ENCODE data around the gene VCL.
"Not testable (repeated sequence)": the region's sequence is repeated elsewhere in the genome, so short reads cannot be mapped to it uniquely, and the experiment has no call there.

The VCL gene

DNA sequence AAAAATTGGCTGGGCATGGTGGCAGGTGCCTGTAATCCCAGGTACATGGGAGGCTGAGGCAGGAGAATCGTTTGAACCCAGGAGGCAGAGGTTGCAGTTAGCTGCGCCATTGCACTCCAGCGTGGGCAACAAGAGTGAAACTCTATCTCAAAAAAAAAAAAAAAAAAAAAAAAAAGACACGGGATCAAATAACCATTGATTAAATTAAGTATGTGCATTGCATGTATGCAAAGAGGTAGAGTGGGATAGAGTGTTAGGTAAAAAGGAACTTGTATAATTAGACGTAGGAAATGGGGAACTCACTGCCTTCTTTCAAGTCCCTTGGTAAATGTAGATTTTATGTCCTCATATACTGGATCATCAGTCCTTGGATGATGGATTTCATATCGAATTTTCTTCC is 13.1 kb downstream of the VCL start:
- DNase-seq, result no peak

DNA sequence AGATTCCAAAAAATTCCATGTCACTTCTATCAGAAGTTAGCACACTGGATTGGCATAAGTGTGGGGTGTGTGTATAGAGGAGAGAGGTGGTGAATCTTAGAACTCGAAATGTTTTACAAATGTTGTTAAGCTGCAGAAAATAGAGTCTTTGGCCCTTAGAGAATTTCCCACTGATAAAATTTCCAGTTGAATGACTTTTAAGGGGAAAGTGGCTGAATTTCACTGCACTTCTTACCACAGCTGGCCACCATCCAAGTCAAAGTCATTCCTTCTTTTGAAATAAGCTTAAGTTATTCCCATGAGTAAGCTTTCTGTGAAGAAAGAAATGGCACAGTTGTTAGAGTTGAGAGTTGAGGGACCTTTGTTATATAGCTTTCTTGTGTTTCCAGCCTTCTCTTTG is 13.9 kb downstream of the VCL start:
- no peak for DNase-seq

DNA sequence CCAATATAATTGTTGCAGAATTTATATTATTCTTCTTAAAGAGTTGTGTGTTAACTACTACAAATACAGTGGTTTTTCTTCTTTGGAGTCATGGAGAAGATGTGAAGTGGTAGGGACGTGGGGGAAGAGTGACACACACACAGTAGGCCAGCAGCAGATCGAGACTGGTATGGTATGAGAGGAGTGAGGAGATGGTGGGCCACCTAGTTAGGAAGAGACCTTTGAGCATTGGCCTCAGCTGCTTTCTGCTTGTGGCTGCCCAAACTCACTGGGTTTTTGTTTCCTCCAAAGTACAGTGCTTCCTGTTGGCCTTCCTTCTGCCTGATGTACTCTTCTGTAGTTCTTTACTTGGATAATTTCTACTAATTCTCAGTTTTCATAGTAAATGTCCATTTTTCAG is 14.6 kb downstream of the VCL start:
- no peak for DNase-seq

DNA sequence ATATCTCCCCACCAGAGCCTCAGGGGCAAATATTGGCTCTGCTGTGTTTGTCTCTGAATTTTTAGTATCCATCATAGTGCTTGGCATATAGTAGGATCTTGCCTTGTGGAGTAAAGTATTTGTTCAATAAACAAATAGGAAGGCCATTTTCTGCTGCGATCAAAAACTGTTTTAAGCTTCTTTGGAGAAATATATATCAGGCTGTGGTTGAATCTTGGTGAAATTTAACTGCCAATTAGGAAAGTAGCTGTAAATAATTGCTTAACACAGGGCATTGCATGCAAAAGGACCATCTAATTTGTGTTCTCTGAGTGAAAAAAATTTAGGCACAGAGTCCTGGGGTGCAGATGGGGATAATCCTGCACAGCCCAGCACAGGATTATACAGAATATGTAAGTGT is 15.1 kb downstream of the VCL start:
- DNase-seq, result no peak

DNA sequence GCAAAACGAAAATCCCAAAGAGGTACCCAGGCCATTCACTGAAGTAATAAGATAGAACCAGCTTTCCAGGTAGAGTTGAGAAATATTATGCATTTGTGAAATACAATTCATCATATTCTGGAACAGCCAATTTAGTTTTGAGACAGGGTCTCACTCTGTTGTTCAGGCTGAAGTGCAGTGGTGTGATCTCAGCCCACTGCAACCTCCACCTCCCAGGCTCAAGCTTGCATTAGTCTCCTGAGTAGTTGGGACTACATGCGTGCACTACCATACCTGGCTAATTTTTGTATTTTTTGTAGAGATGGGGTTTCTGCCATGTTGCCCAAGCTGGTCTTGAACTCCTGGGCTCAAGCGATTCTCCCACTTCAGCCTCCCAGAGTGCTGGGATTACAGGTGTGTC is 16.7 kb downstream of the VCL start:
- not testable (repeated sequence) for DNase-seq

DNA sequence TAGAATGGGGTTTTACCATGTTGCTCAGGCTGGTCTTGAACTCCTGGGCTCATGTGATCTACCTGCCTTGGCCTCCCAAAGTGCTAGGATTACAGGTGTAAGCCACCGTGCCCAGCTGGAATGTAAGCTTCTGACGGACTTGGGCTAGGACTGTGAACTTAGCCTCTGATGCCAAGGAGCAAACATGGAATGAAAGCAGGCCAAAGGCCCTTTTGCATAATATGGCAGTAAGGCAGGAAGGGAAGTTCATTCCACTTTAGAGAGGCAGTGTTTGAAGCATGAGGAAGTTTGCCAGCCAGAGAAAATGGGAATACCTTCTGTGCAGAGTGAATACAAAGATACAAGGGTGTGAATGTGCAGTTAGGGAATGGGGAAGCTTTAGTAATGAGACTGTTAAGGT is 20.3 kb downstream of the VCL start:
- DNase-seq, result no peak

DNA sequence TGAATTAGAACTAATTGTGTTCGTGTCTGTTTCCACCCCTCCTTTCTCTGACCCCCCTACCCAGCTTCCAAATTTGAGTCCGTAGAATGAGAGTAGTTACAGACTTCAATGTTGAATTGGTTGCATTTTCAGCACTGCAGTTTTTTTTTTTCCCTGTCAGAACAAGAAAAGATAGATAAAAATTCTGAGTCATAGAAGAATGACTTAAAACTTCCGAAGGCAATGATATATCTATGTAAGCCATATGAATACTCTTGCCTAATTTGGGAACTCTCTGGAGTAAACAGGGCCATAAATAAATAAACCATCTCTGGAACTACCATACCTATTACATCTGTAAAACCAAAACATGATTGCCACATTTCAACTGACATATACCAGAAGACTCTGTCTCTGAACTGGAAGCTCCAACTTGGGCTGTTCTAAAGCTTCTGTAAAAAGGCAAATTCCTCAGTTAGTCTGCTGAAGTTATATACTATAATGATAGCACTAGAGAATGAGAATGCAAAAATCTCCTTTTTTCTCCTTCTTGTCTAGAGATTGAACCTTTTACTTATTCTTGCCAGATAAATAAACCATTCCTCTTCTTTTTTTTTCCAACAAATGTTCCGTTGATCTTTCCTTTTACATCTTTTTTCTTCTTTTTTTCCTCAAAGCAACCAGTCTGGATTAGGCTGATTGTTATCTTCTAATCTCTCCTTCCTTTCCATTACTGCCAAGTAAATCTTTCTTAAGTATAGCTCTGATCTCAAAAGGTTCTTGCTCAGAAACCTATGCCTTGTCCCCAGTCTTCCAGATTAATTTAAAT is 23.5 kb downstream of the VCL start:
- no peak for DNase-seq

DNA sequence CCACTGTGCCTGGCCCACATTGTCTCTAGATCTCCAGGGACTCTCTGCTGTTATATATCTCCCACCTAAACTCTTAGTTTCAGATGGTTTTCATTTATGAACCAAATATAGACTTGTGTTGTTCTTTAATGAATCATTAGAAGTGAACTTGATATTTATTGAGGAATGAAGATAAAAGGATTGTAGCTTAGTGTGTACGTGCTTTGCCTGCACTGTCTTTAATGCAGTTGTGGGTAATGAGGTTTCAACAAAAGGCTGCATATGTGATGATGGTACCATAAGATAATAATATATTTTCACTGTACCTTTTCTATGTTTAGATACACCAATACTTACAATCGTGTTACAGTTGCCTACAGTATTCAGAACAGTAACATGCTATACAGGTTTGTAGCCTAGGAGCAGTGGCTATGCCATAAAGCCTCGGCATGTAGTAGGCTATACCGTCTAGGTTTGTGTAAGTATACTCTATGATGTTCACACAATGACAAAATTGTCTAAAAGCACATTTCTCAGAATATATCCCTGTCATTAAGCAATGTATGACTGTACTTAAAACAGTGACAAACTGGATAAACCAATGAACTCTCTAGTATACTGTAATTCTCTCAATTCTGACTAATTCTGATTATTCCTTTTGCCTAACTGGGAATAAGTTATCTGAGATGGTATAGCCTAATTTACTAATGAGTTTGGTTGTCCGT is 25.2 kb downstream of the VCL start:
- no peak for DNase-seq

DNA sequence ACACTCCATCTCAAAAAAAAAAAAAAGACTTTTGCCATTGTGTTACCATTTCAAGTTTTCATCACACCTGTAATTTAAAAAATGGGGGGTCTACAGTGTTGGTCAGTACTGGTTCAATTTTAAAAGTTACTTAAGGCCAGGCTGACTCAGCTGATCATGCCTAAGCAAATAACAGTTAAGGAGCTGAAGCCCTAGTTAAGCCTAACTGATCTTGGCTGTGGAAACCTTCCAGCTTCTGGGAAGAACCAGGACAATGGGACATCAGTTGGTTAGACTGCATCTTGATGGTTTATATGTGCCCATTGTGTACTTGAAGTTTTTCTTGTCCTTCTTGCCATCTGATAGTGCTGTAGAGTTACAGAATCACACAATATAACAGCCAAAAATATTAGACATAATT is 26.7 kb downstream of the VCL start:
- DNase-seq, result no peak

DNA sequence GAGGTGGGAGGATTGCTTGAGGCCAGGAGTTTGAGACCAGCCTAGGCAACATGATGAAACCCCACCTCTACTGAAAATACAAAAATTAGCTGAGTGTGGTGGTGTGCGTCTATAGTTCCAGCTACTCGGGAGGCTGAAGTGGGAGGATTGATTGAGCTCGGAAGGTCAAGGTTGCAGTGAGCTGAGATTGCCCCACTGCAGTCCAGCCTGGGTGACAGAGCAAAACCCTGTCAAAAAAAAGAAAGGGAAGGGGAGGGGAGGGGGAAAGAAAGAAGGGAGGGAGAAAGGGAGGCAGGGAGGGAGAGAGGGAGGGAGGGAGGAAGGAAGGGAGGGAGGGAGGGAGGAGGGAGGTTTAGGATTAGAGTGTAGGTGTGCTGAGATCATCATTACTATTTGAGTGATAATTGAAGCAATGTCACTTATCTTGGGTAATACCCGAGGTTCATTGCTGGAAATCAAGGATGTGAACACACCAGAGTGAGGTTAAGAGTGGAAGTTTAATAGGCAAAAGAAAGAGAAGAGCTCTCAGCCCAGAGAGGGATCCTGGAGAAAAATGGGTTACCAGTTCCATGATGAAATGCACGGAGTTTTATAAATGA is 27.6 kb downstream of the VCL start:
- no peak for DNase-seq

DNA sequence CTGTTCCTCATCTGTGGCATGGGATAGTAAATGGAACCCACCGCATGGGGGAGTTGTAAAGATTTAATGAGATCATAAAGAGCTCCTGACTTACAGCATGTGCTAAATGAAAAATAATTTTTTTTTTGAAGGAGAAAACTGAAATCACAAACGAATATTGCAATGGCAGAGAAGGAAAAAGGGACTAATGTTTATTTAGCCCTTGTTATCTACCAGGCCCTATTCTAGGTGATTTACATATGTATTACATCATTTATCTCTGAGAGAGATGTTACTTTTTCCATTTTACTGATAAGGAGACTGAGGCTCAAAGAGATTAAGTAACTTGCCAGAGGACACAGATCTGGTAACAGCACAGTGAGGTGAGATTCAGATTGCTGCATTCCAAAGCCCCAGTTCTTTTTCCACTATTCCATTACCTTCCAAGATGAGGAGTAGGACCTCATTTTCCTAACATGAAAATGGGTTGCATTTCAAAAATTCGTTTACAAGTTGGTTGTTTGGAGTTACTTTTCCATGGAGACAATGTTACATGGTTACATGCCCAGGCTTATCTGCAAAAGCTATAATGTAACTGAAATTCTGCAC is 28.6 kb downstream of the VCL start:
- DNase-seq, result no peak

DNA sequence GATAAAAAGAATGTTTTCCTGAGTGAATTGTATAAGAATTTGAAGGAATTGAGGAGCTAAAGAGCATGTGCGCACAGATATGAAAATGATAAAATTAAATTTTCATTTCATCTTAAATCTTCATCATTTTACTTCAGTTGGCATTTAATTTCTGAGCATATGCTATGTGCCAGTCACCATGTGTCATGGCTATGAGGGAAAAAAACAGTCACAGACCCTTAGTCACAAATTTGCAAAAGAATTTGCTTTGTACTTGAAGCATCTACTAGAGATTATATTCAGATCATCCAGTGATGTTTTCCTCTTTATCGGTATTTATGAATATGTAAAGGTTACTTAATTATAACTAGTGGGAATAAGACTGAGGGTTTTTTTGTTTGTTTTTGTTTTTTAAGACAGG is 29.8 kb downstream of the VCL start:
- DNase-seq, result no peak

DNA sequence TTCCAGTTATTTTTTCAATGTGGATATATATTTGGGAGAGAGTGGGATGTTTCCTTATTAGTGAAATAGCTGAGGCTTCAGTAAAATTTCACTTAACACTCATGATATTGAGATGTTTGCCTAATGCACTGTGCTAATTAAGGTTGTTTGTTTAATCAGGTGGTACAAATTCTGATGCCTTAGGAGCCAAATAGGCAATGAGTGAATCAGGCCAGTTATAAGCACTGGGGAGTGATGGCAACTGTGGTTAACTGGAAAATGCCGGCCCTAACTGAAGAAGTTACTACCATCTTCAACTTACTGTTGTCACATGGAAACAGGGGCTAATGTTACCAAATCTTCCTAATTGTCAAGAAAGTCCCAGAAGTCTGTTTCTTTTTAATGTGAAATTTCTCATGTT is 32.0 kb downstream of the VCL start:
- DNase-seq, result no peak

DNA sequence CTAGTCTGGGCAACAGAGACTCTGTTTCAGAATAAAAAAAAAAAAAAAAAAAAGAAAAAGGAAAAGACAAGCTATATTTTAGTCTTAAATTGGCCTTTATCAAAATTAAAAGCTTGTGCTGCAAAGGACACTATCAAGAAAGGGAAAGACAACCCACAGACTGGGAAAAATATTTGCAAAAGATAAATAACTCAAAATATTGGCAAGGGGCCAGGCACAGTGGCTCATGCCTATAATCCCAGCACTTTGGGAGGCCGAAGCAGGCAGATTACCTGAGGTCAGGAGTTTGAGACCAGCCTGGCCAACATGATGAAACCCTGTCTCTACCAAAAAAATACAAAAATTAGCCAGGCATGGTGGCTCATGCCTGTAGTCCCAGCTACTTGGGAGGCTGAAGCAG is 34.3 kb downstream of the VCL start:
- DNase-seq, result not testable (repeated sequence)

DNA sequence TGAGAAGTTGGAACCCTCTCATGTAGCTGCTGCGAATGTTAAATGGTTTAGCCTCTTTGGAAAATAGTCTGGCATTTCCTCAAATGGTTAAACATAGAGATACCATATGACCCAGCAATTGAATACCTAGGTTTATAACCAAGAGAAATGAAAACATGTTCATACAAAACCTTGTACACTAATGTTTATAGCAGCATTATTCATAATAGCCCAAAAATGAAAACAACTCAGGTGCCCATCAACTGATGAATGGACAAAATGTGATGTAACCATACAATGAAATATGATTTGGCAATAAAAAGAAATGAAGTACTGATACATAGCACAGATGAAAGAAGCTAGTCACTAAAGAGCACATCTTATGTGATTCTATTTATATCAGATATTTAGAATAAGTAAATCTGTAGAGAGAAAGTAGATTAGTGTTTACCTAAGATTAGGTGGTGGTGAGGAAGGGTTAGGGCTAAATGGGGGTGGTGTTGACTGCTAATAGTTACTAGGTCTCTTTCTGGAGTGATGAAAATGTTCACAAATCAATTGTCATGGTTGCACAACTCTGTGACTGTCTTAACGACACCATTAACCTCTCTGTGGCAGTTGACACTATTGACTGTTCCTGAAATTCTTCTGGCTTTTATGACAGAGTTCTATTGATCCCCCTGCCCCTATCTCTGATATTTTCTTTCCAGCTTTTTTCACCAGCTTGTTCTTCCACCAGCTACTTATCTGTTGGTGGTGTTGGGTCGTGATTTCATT is 35.2 kb downstream of the VCL start:
- DNase-seq, result no peak

DNA sequence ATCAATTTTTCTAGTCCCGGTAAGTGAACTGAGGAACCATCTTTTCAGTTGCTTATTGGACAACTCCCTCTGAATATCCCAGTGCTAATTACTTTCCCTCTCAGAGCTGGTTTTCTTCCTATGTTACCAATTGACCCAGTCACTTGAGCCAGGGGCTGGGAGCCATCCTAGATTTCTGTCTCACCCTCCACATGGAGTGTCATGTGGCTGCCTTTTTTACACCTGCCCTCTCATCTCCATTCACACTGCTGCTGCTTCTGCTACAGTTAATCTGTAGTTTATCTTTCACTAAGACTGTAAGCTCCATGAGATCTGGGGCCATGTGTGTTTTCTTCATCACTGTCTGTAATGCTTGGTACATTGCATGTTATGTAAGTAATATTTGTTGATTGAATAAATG is 35.8 kb downstream of the VCL start:
- DNase-seq, result no peak

DNA sequence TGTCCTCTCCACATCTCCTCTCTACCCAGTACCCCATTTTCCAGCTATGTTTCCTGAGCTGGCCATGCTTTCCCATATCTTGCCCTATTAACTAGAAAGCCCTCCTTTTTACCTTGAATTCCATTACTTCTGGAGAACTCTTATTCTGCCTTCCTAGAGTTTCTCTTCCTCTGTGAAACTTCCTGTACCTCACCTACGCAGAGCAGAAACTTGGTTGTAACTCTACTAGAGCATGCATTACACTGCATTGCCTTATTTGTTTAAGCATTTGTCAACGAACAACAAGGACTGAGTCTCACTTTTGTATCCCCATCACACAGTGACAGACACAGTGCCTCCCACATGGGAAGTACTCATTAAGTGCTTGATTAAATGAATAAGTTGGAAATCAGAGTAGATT is 36.4 kb downstream of the VCL start:
- DNase-seq, result no peak

DNA sequence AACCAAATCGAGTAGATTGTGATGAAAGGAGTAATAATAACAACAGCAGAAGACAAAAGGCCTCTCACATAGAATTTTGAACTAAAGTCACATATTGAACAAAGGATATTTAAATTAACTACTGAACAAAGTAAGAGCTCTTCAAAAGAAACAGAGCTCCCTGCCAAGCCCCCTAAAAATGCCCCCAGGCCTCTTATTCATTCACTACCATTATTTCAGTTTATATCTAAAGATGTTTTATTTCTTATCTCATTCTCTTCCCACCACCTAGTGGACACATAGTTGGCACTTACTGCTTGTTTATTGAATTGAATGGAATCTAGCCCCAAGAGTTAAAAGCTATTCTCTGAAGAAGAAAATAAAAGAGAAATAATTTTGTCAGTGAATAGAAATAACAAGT is 37.4 kb downstream of the VCL start:
- no peak for DNase-seq

DNA sequence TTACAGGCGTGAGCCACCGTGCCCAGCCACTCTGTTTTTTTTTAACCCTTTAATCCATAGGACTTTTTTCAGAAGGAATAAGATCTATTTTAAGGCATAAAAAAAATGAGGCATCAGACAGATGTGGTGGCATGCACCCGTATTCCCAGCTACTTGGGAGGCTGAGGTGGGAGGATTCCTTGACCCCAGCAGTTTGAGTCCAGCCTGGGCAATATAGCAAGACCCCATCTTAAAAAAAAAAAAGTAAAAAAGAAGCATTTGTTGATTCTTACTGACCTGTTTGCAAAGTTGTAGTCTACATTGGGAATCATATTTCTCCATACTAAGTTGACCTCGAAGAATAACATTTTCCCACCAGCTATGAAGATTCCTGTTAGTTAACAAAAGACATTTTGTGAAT is 38.6 kb downstream of the VCL start:
- no peak for DNase-seq

DNA sequence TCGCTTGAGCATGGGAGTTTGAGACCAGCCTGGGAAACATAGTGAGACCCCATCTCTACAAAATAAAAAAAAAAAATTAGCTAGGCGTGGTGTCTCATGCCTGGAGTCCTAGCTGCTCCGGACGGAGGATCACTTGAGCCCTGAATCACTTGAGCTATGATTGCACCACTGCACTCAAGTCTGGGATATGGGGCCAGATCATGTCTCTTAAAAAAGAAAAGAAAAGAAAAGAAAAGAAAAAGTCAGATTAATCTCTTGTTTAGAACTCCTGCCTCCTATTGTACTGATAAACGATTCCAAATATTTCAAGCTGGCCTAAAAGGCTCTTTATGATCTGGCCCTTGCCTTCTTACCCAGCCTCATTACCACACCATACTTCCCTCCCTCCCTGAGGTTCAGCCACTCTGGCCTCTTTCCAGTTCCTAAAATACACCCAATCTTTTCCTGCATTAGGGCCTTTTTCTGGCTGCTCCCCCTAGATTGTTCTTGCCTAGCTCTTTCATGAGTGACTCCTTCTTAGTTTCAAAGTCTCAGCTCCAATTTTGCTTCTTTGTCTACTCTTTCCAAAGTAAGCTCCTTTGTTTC is 41.7 kb downstream of the VCL start:
- DNase-seq, result no peak

DNA sequence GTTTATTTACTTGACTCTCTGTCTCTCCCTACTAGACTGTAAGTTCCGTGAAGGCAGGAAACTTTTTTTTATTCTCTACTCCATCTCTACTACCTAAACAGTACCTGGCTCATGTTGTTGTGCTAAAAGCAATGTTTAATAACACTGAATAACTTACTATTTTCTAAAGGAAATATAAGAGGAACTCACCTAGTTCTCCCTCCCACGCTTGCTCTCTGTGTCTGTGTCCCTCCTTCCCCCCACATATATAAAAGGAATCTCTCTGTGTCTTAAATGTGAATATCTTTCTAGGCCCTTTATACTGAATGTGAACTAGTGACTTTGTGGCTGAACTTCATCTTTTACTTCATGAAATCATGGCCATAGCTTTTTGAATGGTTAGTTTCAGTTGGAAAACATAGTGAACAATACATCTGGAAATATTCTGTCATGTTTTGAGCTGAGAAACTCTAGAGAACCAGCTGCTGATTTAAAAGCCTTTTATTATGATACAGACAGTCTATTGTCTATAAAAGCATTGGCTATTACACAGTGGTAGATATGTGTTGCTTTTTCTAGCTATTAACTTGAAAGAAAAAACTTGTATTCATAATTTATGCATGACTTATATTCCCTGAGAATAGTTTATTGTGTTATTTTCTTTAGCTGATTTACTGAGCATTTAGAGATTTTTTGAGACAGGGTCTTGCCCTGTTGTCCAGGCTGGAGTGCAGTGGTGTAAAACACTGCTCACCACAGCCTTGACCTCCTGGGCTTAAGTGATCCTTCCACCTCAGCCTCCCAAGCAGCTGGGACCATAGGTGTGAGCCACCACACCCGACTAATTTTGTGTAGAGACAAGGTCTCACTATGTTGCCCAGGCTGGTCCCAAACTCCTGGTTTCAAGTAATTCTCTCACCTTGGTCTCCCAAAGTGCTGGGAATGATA is 42.5 kb downstream of the VCL start:
- no peak for DNase-seq

DNA sequence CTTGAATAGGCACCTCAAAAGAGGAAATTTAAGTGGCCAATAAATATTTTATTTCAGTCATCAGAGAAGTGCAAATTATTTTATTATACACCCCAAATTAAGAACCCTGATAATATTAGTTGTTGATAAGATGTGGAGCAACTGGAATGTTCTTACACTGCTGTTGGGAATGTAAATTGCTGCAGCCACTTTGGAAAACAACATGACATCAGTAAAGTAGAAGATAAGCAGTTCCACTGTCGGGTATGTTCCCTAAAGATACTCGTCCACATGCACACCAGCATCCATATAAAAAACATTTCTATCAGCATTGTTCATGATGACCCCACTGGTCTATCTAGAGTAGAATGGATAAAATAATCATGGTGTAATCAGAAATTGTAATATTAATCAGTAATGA is 46.5 kb downstream of the VCL start:
- no peak for DNase-seq

Measured in NCI-H1694 (cell line).